GM21786 (cell line): ENCODE measurements around the gene TNFRSF12A.
A peak's percentile ranks its signal among the peaks of the same experiment; 100 is the strongest.

Experiments used
- ATAC-seq: cut with Tn5 transposase; IDR thresholded peaks from one replicate; pipeline ENCODE4 v1.9.1; 2021; ENCODE audit not compliant: unreplicated experiment

The TNFRSF12A gene

GRCh38 chr16:3020247-3020603 lies at the start of gene TNFRSF12A:
TSS of gene TNFRSF12A (plus strand) at chr16:3020368. CDS start at chr16:3020398, 30 bp downstream.
- ATAC-seq, result no peak

GRCh38 chr16:2970563-2970962 lies 49.6 kb upstream of the TNFRSF12A start:
- ATAC-seq, result no peak

GRCh38 chr16:2971134-2971984 lies 48.8 kb upstream of the TNFRSF12A start:
- ATAC-seq, result no peak

- ATAC-seq, result no peak
These were observed 48.0 kb upstream of the TNFRSF12A start for GRCh38 chr16:2971985-2972784.

- ATAC-seq, result no peak
These were observed 47.1 kb upstream of the TNFRSF12A start for GRCh38 chr16:2973093-2973492.

- no peak for ATAC-seq
These were observed 46.4 kb upstream of the TNFRSF12A start for GRCh38 chr16:2973605-2974318.

GRCh38 chr16:2974319-2975056 lies 45.7 kb upstream of the TNFRSF12A start:
- ATAC-seq, result no peak

- no peak for ATAC-seq
These were observed 44.9 kb upstream of the TNFRSF12A start for GRCh38 chr16:2975161-2975795.

- no peak for ATAC-seq
These were observed 44.0 kb upstream of the TNFRSF12A start for GRCh38 chr16:2976201-2976600.

GRCh38 chr16:2976673-2977072 lies 43.5 kb upstream of the TNFRSF12A start:
- no peak for ATAC-seq

- ATAC-seq, result no peak
These were observed 42.7 kb upstream of the TNFRSF12A start for GRCh38 chr16:2977440-2977839.

- ATAC-seq, result peak; percentile 2
These were observed 40.4 kb upstream of the TNFRSF12A start for GRCh38 chr16:2979669-2980226.

GRCh38 chr16:2980227-2981176 lies 39.7 kb upstream of the TNFRSF12A start, which contains the start of gene PKMYT1:
TSS of gene PKMYT1 (minus strand) at chr16:2980446. CDS start at chr16:2979657, 789 bp downstream.
- peak; percentile 65 for ATAC-seq

GRCh38 chr16:2981177-2981898 lies 38.8 kb upstream of the TNFRSF12A start:
- ATAC-seq, result no peak

GRCh38 chr16:2981899-2982250 lies 38.3 kb upstream of the TNFRSF12A start:
- no peak for ATAC-seq

GRCh38 chr16:2982402-2982801 lies 37.8 kb upstream of the TNFRSF12A start:
- no peak for ATAC-seq

- peak; percentile 34 for ATAC-seq
These were observed 36.4 kb upstream of the TNFRSF12A start for GRCh38 chr16:2983706-2984136.

GRCh38 chr16:2985462-2985861 lies 34.7 kb upstream of the TNFRSF12A start:
- no peak for ATAC-seq
